Renal cortical epithelial cell (primary cell): Measurements from ENCODE around the gene UBLCP1. TPM values are rescaled to one million over a fixed set of nuclear protein-coding genes. Genes with fewer than 3 reads are reported as not detected.

Source experiments
- DNase-seq: peaks from one replicate; pipeline ENCODE4 v3.0.0-alpha.2; 2011; ENCODE audit warnings: low read depth
- total RNA-seq: library from RNA; depleted of rRNA; stranded (reverse); fragments of >200 nt; gene quantifications from 2 replicates; pipeline ENCODE4 v1.2.3, GENCODE V29; 2014

The UBLCP1 gene
- total RNA-seq, 1 donor from 2014 or later, result 25.3 TPM

- peak; percentile 36 for DNase-seq
Observed at GRCh38 chr5:159310511-159310910, 47.4 kb downstream of the UBLCP1 start.

- DNase-seq, result no peak
Observed at GRCh38 chr5:159311063-159311462, 48.0 kb downstream of the UBLCP1 start.

GRCh38 chr5:159313197-159313596 is 50.1 kb downstream of the UBLCP1 start:
- DNase-seq, result no peak

DNA sequence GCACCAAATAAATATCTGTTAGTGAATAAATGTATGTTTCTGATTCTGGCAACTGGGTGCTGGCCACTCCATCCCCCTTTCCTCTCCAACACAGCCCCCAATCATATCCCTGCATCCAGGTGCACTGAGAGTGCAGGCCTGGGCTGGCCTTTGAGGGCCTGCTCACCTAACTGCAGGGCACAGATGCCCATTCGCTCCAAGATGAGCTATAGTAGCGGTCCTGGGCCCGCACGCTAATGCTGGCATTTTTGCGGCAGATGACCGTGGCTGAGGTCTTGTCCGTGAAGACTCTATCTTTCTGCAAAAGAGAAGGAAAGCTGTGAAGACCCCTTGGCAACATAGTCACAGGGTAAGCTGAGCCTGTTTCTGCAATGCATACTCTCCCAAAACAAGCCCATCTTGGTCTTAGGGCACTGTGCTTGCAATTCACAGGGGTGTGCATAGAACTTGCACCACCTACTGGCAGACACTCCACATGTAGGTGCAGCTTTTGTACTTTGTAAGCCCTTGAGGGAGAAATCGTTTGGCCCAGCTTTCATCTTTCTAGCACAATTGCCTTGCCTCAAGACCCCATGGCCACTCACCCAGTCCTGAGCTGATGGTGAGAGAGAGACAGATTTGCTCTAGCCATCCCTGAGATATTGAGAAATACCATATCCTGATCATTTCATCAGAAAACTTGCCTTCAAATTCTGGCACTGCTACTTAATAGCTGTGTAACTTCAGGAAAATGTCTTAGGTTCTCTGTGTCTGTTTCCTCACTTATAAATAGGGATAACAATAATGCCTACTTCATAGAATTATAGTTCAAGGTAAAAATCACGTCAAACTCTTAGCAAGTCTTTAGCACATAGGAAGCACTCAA is 53.7 kb downstream of the UBLCP1 start:
- peak; percentile 67 for DNase-seq

GRCh38 chr5:159317849-159318248 is 54.8 kb downstream of the UBLCP1 start:
- DNase-seq, result no peak

DNA sequence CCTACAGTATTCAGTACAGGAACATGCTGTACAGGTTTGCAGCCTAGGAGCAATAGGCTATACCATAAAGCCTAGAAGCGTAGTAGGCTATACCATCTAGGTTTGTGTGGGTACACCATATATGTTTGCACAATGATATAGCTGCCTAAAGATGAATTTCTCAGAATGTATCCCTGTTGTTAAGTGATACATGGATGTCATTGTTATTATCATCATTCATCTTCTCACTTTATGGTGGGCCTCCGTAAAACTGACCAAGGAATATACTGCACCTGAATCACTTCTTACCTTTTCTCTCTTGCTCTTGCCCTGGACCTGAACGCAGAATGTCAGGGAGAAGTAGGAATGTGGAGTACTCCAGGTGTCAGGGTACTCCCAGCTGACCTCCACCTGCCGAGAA is 55.4 kb downstream of the UBLCP1 start:
- DNase-seq, result no peak

GRCh38 chr5:159319363-159319762 is 56.3 kb downstream of the UBLCP1 start:
- DNase-seq, result no peak

DNA sequence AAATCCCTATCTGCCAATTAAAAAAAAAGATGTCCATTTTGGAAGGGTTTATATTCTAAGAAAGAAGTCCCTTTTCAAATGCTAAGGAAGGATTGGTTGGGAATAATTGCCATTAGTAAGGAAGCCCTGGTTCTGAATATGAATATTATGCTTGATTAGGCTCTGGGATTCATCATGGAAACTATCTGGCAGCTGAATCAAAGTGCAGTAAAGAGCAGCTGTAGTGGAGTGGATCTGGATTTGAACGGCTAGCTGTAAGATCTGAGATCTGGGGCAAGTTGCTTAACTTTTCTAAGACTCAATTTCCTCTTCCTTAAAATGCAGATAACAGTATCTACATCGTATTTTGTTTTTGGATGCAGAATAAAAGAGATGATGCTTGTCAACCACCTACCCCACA is 56.7 kb downstream of the UBLCP1 start:
- no peak for DNase-seq

DNA sequence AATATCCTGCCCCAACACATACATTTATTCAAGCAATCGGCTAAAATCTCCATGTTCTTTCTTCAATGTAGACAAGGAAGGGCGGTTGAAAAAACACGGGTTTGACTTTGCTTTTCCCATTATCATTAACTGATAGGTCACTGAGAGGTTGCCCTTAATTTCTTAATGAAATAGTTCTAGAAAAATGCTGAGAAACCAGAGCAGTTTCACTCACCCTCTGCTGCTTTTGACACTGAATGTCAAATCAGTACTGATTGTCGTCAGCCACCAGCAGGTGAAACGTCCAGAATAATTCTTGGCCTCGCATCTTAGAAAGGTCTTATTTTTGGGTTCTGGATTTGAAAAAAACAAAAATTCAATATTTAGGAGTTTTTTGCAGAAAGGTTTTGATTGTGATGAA is 59.1 kb downstream of the UBLCP1 start:
- no peak for DNase-seq

- DNase-seq, result peak; percentile 76
Observed at GRCh38 chr5:159324102-159324755, 61.1 kb downstream of the UBLCP1 start.

- DNase-seq, result peak; percentile 80
Observed at GRCh38 chr5:159324986-159325385, 61.9 kb downstream of the UBLCP1 start.

DNA sequence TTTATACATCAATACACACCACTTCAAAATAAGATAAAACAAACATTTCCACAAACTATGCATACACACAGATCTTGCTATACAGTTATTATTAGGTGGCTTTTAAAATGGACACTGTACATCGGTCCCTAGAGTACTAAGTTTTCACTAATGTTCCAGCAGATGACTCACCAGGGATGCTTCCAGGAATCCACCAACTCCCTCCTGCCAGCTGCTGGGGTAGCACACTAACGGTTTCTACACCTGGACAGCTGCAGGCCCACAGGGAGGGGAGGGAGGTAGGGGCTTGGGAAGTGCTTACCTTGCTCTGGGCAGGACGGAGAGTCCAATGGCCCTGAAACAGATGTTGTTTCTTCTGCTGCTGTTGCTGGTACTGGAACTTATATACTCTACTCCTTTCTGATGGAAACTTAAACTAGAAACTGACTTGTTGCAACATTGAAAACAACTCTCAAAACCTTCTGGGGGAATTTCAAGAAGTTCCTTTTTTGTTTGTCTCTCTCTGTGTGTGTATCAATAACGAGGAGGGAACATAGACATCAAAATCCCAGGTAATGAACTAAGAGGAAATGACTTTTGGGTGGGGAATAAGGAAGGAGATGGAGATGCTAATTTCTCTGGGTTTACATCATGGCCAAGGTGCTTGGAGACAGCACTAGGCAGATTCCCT is 67.2 kb downstream of the UBLCP1 start, which contains the start of gene IL12B:
Gene IL12B, minus strand, starts transcription at position 357 of the 670 bp plus-strand sequence. CDS start 3,705 bp downstream, outside the sequence.
- peak; percentile 44 for DNase-seq

DNA sequence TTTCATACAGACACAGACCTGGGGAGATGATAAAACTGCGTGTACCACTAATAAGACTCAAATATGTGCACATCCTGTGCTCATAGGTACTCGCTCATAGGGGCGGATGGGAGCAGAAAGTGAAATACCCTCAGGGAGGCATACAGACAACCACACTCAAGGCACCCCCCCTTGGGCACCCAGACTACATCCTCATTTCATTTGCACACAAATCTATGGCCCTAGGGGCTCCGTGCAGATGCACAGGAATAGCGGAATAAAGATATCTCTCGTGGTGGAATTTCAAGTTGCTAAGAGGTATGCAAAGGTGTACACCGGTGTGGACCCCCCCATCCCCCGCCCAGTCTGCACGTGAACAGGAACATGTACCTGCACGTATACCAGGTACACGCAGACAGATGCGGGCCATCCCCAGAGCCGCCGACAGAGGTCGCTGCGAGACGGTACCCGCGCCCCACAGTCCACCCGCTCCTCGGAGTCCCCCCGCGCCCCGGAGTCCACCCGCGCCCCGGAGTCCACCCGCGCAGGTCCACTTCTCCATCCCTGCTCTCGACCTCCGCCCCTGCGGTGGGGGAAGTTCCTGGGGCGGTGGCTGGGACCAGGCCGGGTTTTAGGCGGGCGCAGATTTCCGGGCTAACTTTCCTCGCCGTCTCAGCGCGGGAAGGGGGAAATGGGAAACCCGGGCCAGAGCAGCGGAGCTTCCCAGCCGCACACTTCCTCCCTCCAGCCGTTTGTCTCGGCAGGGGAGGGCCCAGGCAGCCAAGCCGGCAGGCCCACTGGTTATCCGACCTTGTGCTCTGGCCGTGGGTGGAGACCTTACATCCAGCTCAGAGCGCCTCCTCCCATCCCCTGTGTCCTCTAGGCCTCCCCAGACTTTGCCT is 68.2 kb downstream of the UBLCP1 start:
- no peak for DNase-seq

DNA sequence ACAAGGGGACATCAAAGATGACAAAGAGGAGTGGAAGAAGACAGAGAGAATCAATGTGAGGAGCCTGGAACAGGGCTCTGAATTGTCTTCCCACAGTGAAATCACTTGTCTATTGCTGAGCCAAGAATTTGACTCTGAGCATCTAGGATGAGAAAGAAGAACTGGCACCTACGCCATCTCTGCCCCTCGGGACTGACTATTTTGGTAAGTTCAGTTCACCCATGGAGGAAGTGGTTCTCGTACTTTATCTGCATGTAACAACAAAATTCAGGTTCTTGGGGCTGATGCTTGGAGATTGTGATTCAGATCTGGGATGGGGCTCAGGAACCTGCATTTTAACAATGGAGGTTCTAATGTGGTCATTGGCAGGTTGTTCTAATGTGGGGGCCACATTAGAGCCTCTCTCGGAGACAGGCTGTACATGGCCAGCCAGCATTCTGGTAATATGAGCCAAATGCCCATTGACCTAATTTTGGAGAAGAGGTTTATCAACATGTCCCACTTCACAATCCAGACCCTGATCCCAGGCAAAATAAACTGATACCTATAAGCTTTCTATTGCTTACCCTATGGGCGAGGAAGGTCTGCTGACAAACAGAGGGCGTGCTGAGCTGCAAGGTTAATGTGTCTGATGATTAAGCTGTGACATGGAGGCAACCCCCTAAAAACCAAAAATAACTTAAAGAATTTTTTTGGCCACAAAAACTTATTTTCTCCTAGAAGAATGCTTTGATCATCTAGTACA is 69.9 kb downstream of the UBLCP1 start:
- no peak for DNase-seq

DNA sequence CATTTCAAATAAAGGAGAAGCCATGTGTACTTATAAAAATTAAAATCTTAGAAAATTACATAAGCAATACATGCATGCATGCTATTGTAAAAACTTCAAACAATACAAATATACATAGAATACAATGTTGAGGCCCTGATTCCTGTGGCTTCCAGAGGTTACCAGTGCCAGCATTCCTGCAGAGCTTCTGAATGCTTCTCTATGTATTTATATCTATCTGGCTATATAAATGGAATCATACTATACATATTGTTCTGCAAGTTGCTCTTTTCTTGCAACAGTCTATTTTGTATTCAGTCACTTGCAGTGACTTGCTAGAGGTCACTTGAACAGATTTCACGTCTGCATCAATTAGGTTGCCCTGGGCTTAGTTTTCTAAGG is 70.4 kb downstream of the UBLCP1 start:
- no peak for DNase-seq

Other genes with a start within 250 kb of the UBLCP1 start
- gene EBF1, start 163.4 kb upstream of the UBLCP1 start, total RNA-seq, result 0.20 TPM in 1 of 2 replicates, not detected in the other
- 48.1 and 76.4 TPM in 2 replicates for gene RNF145, start 53.7 kb upstream of the UBLCP1 start, total RNA-seq
- gene IL12B, start 67.2 kb downstream of the UBLCP1 start, total RNA-seq, result not detected in 2 replicates